ENCODE data around the gene HOXB13. TPM values are rescaled to one million over a fixed set of nuclear protein-coding genes. Genes with fewer than 3 reads are reported as not detected.

The HOXB13 gene
- total and polyA plus RNA-seq, 2 of the 13 experiments (the other 11 are each of a cell fraction or from before 2014, with no cell fraction given): not detected

- no TSS peak for BruUV-seq (replicated peaks)
- peaks cover 4% of the 10 kb centered on the region; the same call in 1 of the 2 replicates for H4K20me1 ChIP-seq (ENCODE audit: insufficient read depth, low read length)
- no peak for ATAC-seq
- FAIRE-seq: no peak
- H2AFZ ChIP-seq (ENCODE audit: low read length): no peak overlapping the region
- 10% methylated on average over 7 of the region's 7 CpGs for WGBS (ENCODE audit: low lambda C conversion rate)
- H3K27me3 ChIP-seq (ENCODE audit: control insufficient read depth in 1 of 2, insufficient read depth in 2 of 2, low read length in 2 of 2): peaks cover 12 to 91% of the 10 kb centered on the region in 2 experiments
- no peaks in the 10 kb centered on the region for H3K9me3 ChIP-seq (ENCODE audit: low read length)
- TF ChIP-seq MED13 (CRISPR knock-in tag; IDR thresholded peaks at IDR 0.05) (no peak), ZNF839 (CRISPR knock-in tag; IDR thresholded peaks at IDR 0.05; ENCODE audit: borderline replicate concordance) (no peak), SP2 (CRISPR knock-in tag; IDR thresholded peaks at IDR 0.05) (no peak), ZNF44 (CRISPR knock-in tag; IDR thresholded peaks at IDR 0.05) (no peak), ZNF230 (CRISPR knock-in tag; IDR thresholded peaks at IDR 0.05) (no peak), BRD4 (CRISPR knock-in tag; IDR thresholded peaks at IDR 0.05) (no peak), ZBTB34 (CRISPR knock-in tag; IDR thresholded peaks at IDR 0.05) (no peak), HIVEP1 (CRISPR knock-in tag; IDR thresholded peaks at IDR 0.05) (no peak), ZNF225 (CRISPR knock-in tag; IDR thresholded peaks at IDR 0.05) (no peak), ZNF317 (CRISPR knock-in tag; IDR thresholded peaks at IDR 0.05) (no peak)
- no peak overlapping the region for H3K4me2 ChIP-seq (ENCODE audit: low read depth, low read length)
- H3K79me2 ChIP-seq (ENCODE audit: insufficient read depth, low read length): no peaks in the 10 kb centered on the region
- no peak overlapping the region for H3K9ac ChIP-seq (ENCODE audit: insufficient read depth, low read depth, low read length)
- CTCF ChIA-PET (ENCODE audit: low intra/inter-chr PET ratio, low total read pairs): no interaction called here
- no peak overlapping the region for H3K27ac ChIP-seq (ENCODE audit: extremely low read length, insufficient read depth, low read length)
- H3K4me3 ChIP-seq (replicated peaks in 1 of 3; ENCODE audit: insufficient read depth in 1 of 3, low read depth in 2 of 3, low read length in 3 of 3): no peak overlapping the region
- POLR2A ChIA-PET: no interaction called here
- peaks cover 16% of the 10 kb centered on the region for H3K4me1 ChIP-seq (ENCODE audit: insufficient read depth, low read length)
- no peak for DNase-seq (ENCODE audit: low spot score)
- intact Hi-C loops (cut with micrococcal nuclease; ENCODE audit: unreplicated experiment) (no loop called here), in situ Hi-C loops (cut with HindIII; ENCODE audit: extremely low pct_ligation_motif_present, low pct_unique_long_range_greater_than_20kb) (no loop called here)
- H3K36me3 ChIP-seq (replicated peaks in 1 of 2; ENCODE audit: control insufficient read depth in 1 of 2, insufficient read depth in 2 of 2, low read length in 2 of 2): no peaks in the 10 kb centered on the region
Observed at GRCh38 chr17:48735062-48735351, 6.5 kb upstream of the HOXB13 start.

Data from HepG2 (cell line).